Fibroblast of the aortic adventitia (primary cell): Measurements from ENCODE around the gene SACM1L. TPM values are rescaled to one million over a fixed set of nuclear protein-coding genes. Genes with fewer than 3 reads are reported as not detected.

Experiments used
- DNase-seq: peaks from one replicate; pipeline ENCODE4 v3.0.0-alpha.2; 2010; ENCODE audit warnings: low read depth
- H3K4me3 ChIP-seq: 2 replicates; pipeline ENCODE4 v1.5.1; 2011; ENCODE audit warnings: low read depth, mild to moderate bottlenecking, control low read depth, low read length, moderate library complexity
- total RNA-seq: library from RNA; depleted of rRNA; stranded (reverse); fragments of >200 nt; gene quantifications from 2 replicates; pipeline ENCODE4 v1.2.3, GENCODE V29; 2012; ENCODE audit warnings: low replicate concordance
- TF ChIP-seq, protein P1 (sequence below): IDR thresholded peaks from 2 replicates; pipeline ENCODE4 v1.5.1; 2011; ENCODE audit warnings: mild to moderate bottlenecking, low read length, control low read depth, inconsistent platforms; ENCODE audit not compliant: insufficient read depth

SACM1L gene
- total RNA-seq, 1 donor, result 30.7 TPM

DNA sequence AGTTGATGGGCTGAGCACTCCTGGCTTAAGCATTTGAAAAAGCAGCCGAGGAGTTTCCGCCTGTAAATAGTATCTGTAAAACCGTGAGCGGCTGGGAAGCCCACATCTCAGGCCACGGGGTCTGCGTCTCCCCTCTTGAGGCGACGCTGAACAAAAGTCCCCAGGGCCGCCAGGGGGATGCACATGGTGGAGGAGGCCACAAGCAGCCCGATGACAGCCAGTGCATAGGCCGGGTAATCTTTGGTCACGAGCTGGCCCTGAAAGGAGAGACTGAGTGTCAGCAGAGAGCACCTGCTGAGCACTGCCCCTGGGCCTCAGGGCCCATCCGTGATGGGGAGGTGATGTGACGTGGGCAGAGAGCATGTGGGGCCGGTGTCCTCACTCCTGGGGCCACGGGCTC lies 69.7 kb downstream of the SACM1L start:
- TF ChIP-seq, protein P1, sequence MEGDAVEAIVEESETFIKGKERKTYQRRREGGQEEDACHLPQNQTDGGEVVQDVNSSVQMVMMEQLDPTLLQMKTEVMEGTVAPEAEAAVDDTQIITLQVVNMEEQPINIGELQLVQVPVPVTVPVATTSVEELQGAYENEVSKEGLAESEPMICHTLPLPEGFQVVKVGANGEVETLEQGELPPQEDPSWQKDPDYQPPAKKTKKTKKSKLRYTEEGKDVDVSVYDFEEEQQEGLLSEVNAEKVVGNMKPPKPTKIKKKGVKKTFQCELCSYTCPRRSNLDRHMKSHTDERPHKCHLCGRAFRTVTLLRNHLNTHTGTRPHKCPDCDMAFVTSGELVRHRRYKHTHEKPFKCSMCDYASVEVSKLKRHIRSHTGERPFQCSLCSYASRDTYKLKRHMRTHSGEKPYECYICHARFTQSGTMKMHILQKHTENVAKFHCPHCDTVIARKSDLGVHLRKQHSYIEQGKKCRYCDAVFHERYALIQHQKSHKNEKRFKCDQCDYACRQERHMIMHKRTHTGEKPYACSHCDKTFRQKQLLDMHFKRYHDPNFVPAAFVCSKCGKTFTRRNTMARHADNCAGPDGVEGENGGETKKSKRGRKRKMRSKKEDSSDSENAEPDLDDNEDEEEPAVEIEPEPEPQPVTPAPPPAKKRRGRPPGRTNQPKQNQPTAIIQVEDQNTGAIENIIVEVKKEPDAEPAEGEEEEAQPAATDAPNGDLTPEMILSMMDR, result no peak
- no peak overlapping the region for H3K4me3 ChIP-seq
- no peak for DNase-seq

DNA sequence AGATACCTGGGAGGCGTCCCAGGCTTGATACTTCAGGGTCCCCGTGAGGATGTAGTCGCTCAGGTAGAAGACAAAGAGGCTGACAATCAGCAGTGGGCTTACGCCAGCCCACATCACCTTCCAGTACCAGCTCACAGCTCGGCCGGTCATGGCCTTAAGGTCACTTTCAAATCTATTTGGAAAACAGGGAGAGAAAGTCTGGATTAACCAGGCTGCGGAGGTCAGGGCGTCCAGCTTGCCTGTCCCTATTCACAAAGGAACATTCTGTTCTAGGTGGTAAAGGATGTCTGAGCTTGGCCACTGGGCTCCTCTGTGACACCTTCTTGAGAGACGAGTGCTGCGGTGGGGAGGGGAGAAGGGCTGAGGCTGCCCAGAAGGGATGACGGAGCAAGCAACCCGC lies 70.7 kb downstream of the SACM1L start:
- no peak overlapping the region for H3K4me3 ChIP-seq
- no peak for DNase-seq
- TF ChIP-seq, protein P1, result no peak

DNA sequence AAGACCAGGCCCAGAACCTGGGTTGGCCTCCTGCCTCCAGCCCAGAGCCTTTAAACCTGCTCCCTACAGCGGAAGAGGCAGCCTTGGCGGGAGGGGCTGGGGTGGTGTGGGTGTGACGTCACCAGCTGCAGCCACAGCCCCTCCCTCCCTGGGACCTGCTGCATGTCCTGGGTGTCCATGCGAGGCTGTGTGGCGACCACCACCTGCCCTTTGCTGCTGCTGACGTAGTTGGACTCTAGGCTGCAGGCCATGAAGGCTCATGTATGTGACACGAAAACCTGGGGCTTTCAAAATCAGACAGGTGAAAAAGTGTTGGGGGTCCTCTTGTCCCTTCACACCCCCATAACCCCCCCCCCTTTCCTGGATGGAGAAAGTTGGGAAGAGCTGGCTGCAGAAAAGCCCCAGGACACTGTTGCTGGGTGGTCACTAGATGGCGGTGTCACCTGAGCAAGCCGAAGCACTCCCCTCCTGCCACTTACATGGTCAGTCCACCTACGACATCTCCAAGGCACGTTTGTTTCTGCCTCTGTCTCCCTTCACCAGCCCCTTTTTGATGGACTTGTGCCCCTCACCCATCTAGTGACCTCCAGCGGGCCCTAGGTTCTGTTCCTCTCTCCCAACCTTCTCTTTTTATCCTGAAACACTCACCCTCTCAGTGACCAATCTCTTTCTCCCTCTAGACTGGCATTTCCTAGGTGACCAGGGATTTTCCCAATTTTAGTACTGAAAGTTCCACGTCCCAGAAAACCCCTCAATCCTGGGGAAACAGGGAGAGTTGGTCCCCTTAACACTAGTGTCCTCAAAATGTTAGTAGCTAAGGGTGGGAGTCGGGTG lies 71.9 kb downstream of the SACM1L start:
- DNase-seq, result peak; percentile 79
- TF ChIP-seq, protein P1, result peak; percentile 90
- no peak overlapping the region for H3K4me3 ChIP-seq

DNA sequence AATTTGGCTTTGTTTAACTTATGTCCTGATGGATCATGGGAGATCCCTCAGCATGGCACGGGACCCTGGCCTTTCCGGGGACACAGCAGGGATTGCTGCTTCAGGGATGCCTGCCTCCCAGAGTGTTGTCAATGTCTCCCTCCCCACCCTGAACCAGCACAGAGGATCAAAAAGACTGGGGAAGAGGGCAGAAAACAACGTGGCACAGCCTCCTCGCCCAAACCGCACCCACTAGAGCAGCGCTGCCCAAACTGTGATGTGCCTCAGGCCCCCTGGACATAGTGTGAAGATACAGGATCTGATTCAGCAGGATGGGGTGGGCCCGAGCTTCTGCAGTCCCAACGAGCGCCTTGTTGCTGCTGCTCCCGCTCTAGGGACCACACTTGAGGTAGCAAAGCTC lies 72.6 kb downstream of the SACM1L start:
- DNase-seq, result no peak
- TF ChIP-seq, protein P1, result no peak
- H3K4me3 ChIP-seq, result no peak overlapping the region

DNA sequence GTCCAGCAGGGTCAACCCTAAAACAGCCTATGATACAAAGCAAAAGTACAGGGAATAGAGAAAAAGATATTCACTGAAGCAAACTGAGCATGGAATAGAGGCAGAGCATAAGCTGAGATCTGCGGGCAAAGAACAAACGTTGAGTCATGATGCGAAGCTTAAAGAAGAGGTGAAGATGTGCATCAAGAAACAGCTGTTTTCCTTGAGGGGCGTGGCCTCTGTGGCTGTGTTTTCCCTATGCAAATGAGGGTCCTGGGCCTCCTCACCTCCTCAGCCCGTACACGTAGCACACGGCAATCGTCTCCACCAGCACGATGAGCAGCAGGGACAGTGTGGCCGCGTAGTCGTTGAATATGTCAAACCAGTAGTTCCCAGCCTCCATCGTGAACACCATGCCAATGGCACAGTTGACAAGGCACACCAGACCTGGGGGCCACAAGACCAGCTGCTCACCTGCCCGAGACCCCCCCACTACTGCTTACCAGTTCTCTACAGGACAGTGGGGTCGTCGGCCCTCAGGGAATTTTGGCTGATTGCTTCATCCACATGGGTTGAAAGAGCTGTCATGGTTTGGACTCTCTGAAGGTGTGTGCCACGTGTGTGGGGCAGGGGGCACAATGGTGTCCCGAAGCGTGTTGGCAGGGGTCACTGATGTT lies 73.6 kb downstream of the SACM1L start:
- H3K4me3 ChIP-seq, result no peak overlapping the region
- TF ChIP-seq, protein P1, result no peak
- no peak for DNase-seq

DNA sequence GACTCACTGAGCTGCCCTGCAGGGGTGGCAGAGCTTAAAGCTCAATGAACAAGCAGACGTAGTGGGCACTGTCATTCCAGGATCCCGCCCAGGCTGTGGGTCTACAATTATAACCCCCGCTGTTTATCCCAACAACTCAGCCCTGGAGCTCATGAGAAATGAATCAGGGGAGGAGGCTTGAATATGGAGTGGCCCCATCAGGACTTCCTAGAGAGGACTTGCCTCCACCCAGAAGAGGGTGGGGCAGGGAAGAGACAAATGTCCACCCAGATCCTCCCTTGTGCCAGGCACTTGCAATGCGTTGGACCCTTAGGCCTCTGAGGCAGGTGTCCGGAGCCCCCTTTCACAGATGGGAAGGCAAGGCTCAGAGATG lies 74.1 kb downstream of the SACM1L start:
- no peak overlapping the region for H3K4me3 ChIP-seq
- no peak for DNase-seq
- TF ChIP-seq, protein P1, result no peak
